ENCODE measurements around the gene COPZ1. TPM values are rescaled to one million over a fixed set of nuclear protein-coding genes. Genes with fewer than 3 reads are reported as not detected.

COPZ1 gene
- total and polyA plus RNA-seq, 8 donors: 14.6 to 133 (median 82.4) TPM

DNA sequence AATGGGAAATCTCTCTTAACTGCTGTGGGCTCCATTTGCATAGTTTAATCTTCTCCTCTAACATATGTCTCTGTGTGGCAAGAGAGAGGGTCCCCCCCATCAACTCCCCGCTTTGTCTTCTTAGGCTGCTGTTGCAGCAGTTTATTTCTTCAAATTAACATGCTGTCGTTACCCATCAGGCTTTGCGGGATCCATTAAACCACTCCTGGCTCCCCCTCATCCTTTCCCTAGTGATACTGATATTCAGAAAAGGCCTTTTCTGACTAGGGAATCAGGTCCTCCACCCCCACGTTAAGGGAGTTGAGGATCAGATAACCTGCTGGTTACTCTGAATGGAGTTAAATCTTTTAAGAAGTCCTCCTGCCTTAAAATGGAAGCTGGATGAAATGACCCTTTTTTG is 24.1 kb downstream of the COPZ1 start:
- Histone ChIP-seq H3K36me3 (peaks cover 67 to 87% (median 80%) of the 10 kb centered on the region in 4 donors), H3K27ac (no peak overlapping the region), H3K4me3 (no peak overlapping the region), H3K9me3 (no peaks in the 10 kb centered on the region), H3K27me3 (no peaks in the 10 kb centered on the region), H3K4me1 (peaks cover 16 to 36% (median 31%) of the 10 kb centered on the region in 4 donors)
- TF ChIP-seq, protein P1, sequence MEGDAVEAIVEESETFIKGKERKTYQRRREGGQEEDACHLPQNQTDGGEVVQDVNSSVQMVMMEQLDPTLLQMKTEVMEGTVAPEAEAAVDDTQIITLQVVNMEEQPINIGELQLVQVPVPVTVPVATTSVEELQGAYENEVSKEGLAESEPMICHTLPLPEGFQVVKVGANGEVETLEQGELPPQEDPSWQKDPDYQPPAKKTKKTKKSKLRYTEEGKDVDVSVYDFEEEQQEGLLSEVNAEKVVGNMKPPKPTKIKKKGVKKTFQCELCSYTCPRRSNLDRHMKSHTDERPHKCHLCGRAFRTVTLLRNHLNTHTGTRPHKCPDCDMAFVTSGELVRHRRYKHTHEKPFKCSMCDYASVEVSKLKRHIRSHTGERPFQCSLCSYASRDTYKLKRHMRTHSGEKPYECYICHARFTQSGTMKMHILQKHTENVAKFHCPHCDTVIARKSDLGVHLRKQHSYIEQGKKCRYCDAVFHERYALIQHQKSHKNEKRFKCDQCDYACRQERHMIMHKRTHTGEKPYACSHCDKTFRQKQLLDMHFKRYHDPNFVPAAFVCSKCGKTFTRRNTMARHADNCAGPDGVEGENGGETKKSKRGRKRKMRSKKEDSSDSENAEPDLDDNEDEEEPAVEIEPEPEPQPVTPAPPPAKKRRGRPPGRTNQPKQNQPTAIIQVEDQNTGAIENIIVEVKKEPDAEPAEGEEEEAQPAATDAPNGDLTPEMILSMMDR (IDR thresholded peaks at IDR 0.05): no peak
- TF ChIP-seq POLR2AphosphoS5 (IDR thresholded peaks at IDR 0.05) (no peak), POLR2A (IDR thresholded peaks at IDR 0.05) (no peak), EP300 (IDR thresholded peaks at IDR 0.05) (no peak)
- WGBS, 5 donors: 75 to 85% (median 83%) methylated on average over 4 of the region's 4 CpGs
- intact Hi-C loops (cut with DNase I; ENCODE audit: low total_unique reads): no loop called here
- no peak for DNase-seq

DNA sequence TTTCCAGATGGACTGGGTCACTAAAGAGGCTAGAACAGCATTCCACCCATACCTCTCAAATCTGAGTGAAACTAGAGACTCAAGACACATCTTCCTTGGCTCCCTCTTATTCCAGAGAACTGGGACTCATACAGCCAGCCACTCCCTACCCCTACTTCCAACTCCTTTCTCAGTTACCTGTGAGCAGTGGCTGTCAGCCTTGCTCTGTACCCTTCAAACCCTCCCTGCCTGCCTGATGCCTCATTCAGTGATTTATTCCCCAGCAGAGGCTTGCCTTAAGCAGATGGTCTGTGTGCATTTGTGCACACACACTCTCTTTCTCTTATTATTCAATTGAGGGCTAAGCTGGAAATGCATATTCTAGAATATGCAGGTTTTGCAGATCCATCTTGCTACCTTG is 24.7 kb downstream of the COPZ1 start:
- H3K4me3 ChIP-seq: no peak overlapping the region
- H3K36me3 ChIP-seq: peaks cover 61 to 81% (median 74%) of the 10 kb centered on the region in 4 donors
- DNase-seq: no peak
- H3K4me1 ChIP-seq: peaks cover 16 to 36% (median 32%) of the 10 kb centered on the region in 4 donors
- TF ChIP-seq POLR2AphosphoS5 (IDR thresholded peaks at IDR 0.05): no peak
- TF ChIP-seq, protein P1 (IDR thresholded peaks at IDR 0.05): no peak
- H3K9me3 ChIP-seq: no peaks in the 10 kb centered on the region
- intact Hi-C loops (cut with DNase I; ENCODE audit: low total_unique reads): no loop called here
- no peaks in the 10 kb centered on the region for H3K27me3 ChIP-seq
- H3K27ac ChIP-seq: no peak overlapping the region

DNA sequence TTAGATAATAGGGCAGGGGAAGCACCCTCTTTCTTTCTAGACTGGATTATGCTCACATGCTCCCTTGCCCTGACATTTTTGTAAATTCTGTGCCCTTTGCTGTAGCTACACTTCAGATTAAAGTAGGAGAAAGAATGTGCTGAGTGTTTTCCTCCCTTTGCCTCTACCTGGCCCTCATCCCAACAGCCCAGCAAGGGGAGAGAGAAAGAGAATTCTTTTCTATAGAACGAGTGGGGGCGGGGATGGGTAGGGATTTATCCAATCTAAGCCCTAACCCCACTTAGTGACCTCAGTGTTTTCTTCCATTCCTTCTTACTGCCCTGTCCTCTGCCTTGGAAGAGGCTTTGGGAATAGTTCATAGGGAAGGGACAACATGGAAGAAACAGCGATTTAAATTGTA is 25.8 kb downstream of the COPZ1 start:
- Histone ChIP-seq H3K4me3 (no peak overlapping the region), H3K27ac (peak overlapping the region in 1 of 5 donors; percentile 84), H3K36me3 (peaks cover 50 to 70% (median 63%) of the 10 kb centered on the region in 4 donors), H3K27me3 (no peaks in the 10 kb centered on the region), H3K4me1 (peaks cover 16 to 40% (median 33%) of the 10 kb centered on the region in 4 donors), H3K9me3 (no peaks in the 10 kb centered on the region)
- peak in 1 of 2 donors; percentile 23 for DNase-seq
- 51 to 71% (median 62%) methylated on average over 3 of the region's 3 CpGs for WGBS, 5 donors
- TF ChIP-seq EP300 (IDR thresholded peaks at IDR 0.05): no peak
- no peak for TF ChIP-seq POLR2AphosphoS5 (IDR thresholded peaks at IDR 0.05)
- TF ChIP-seq, protein P1 (IDR thresholded peaks at IDR 0.05): no peak
- TF ChIP-seq POLR2A (IDR thresholded peaks at IDR 0.05): no peak
- intact Hi-C loops (cut with DNase I; ENCODE audit: low total_unique reads): no loop called here

DNA sequence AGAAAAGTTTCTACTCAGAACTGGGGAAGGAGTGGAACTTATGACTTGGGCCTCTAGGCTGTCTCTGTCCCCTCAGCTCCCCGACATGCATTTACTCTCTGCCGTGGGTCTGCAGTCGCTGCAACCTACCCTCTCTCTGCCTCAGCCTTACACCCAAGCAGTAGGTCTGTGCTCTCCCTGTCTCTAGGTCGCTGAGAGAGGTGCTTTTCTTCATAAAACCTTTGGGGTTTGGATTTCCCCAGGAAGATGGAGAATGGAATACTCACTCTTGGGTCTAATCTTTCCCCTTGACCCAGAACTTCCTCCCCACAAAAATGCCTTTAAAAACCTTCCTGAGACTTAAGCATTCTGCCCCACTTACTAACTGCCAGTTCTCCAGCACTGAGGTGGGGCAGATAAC is 26.4 kb downstream of the COPZ1 start:
- intact Hi-C loops (cut with DNase I; ENCODE audit: low total_unique reads): no loop called here
- Histone ChIP-seq H3K36me3 (peaks cover 47 to 64% (median 57%) of the 10 kb centered on the region in 4 donors), H3K27me3 (no peaks in the 10 kb centered on the region), H3K4me3 (no peak overlapping the region), H3K4me1 (peaks cover 16 to 46% (median 36%) of the 10 kb centered on the region in 4 donors), H3K27ac (peak overlapping the region in 2 of 5 donors; percentile 76 to 84), H3K9me3 (no peaks in the 10 kb centered on the region)
- no peak for DNase-seq
- WGBS, 5 donors: 52 to 69% (median 67%) methylated on average over 4 of the region's 4 CpGs
- TF ChIP-seq EP300 (IDR thresholded peaks at IDR 0.05) (no peak), POLR2AphosphoS5 (IDR thresholded peaks at IDR 0.05) (no peak), POLR2A (IDR thresholded peaks at IDR 0.05) (no peak)
- TF ChIP-seq, protein P1 (IDR thresholded peaks at IDR 0.05): no peak

All from stomach (tissue), 9 donors.